ENCODE results near the gene DACH1.

GRCh38 chr13:71808708-71809107 is 58.3 kb downstream of the DACH1 start:
- TF ChIP-seq CTCF (IDR thresholded peaks at IDR 0.05): no peak
- TF ChIP-seq EP300 (IDR thresholded peaks at IDR 0.05): no peak
- TF ChIP-seq POLR2A (IDR thresholded peaks at IDR 0.05): no peak

Measured in tibial nerve (tissue), 4 donors.